H9 (cell line): Measurements from ENCODE around the gene PAAF1. TPM values are rescaled to one million over a fixed set of nuclear protein-coding genes. Genes with fewer than 3 reads are reported as not detected.

ENCODE experiments used
- DNase-seq: peaks from one replicate; pipeline ENCODE4 v3.0.0-alpha.2; 2017
- H2AFZ ChIP-seq: one replicate; pipeline ENCODE4 v1.6.1; 2013; ENCODE audit warnings: mild to moderate bottlenecking, low read length, control low read depth, moderate library complexity
- H2AK5ac ChIP-seq: 2 replicates; pipeline ENCODE4 v1.6.1; 2013; ENCODE audit warnings: low read length, control low read depth, mixed read lengths; ENCODE audit not compliant: insufficient read length
- H2BK120ac ChIP-seq: one replicate; pipeline ENCODE4 v1.6.1; 2013; ENCODE audit warnings: low read depth, mild to moderate bottlenecking, low read length, control low read depth, inconsistent platforms; ENCODE audit not compliant: poor library complexity, severe bottlenecking
- H2BK12ac ChIP-seq: 2 replicates; pipeline ENCODE4 v1.6.1; 2013; ENCODE audit warnings: low read length, control low read depth, mixed read lengths, low read depth; ENCODE audit not compliant: insufficient read length
- H2BK15ac ChIP-seq: 2 replicates; pipeline ENCODE4 v1.6.1; 2013; ENCODE audit warnings: low read depth, low read length, control low read depth
- H2BK20ac ChIP-seq: one replicate; pipeline ENCODE4 v1.6.1; 2013; ENCODE audit warnings: low read depth, mild to moderate bottlenecking, low read length, control low read depth, inconsistent platforms; ENCODE audit not compliant: poor library complexity, severe bottlenecking
- H2BK5ac ChIP-seq: 2 replicates; pipeline ENCODE4 v1.6.1; 2013; ENCODE audit warnings: low read length, control low read depth, mixed read lengths; ENCODE audit not compliant: insufficient read length
- H3K14ac ChIP-seq: 2 replicates; pipeline ENCODE4 v1.6.1; 2013; ENCODE audit warnings: low read length, control low read depth; ENCODE audit not compliant: insufficient read depth
- H3K18ac ChIP-seq: 2 replicates; pipeline ENCODE4 v1.6.1; 2013; ENCODE audit warnings: low read depth, mild to moderate bottlenecking, mixed read lengths, low read length, control low read depth; ENCODE audit not compliant: insufficient read length
- H3K23ac ChIP-seq: 2 replicates; pipeline ENCODE4 v1.6.1; 2013; ENCODE audit warnings: low read length, control low read depth, mixed read lengths, low read depth; ENCODE audit not compliant: insufficient read length
- H3K23me2 ChIP-seq: 2 replicates; pipeline ENCODE4 v1.6.1; 2013; ENCODE audit warnings: low read depth, mild to moderate bottlenecking, mixed read lengths, low read length, control low read depth; ENCODE audit not compliant: insufficient read length, poor library complexity, severe bottlenecking
- H3K27ac ChIP-seq: 2 replicates; pipeline ENCODE4 v1.5.1; 2013; ENCODE audit warnings: low read length, control low read depth, mixed read lengths, low read depth; ENCODE audit not compliant: insufficient read length
- H3K27me3 ChIP-seq: 2 replicates; pipeline ENCODE4 v1.6.1; 2013; ENCODE audit warnings: low read length, control low read depth, inconsistent platforms; ENCODE audit not compliant: insufficient read depth
- H3K4ac ChIP-seq: 2 replicates; pipeline ENCODE4 v1.6.1; 2013; ENCODE audit warnings: low read depth, mild to moderate bottlenecking, control low read depth, inconsistent platforms, low read length, moderate library complexity
- H3K4me1 ChIP-seq: 2 replicates; pipeline ENCODE4 v1.6.1; 2013; ENCODE audit warnings: low read length, control low read depth, inconsistent platforms; ENCODE audit not compliant: insufficient read depth
- H3K4me2 ChIP-seq: 2 replicates; pipeline ENCODE4 v1.6.1; 2013; ENCODE audit warnings: low read length, control low read depth, mixed read lengths; ENCODE audit not compliant: insufficient read length, insufficient read depth
- H3K56ac ChIP-seq: 2 replicates; pipeline ENCODE4 v1.6.1; 2013; ENCODE audit warnings: low read depth, mild to moderate bottlenecking, mixed read lengths, low read length, control low read depth; ENCODE audit not compliant: insufficient read length
- H3K79me1 ChIP-seq: 2 replicates; pipeline ENCODE4 v1.6.1; 2013; ENCODE audit warnings: low read depth, mild to moderate bottlenecking, moderate library complexity, low read length, control low read depth, inconsistent platforms; ENCODE audit not compliant: insufficient read depth, poor library complexity, severe bottlenecking
- H3K79me2 ChIP-seq: 2 replicates; pipeline ENCODE4 v1.6.1; 2013; ENCODE audit warnings: low read length, control low read depth, inconsistent platforms; ENCODE audit not compliant: insufficient read depth
- H3K9ac ChIP-seq: 2 replicates; pipeline ENCODE4 v1.6.1; 2013; ENCODE audit warnings: low read length, control low read depth, mixed read lengths; ENCODE audit not compliant: insufficient read length; ENCODE audit errors: extremely low read depth
- H3K9me3 ChIP-seq: one replicate; pipeline ENCODE4 v1.6.1; 2013; ENCODE audit warnings: low read depth, low read length, inconsistent platforms; ENCODE audit not compliant: control insufficient read depth
- H3T11ph ChIP-seq: one replicate; pipeline ENCODE4 v1.6.1; 2013; ENCODE audit warnings: mild to moderate bottlenecking, low read length, control low read depth, inconsistent platforms
- H4K20me1 ChIP-seq: one replicate; pipeline ENCODE4 v1.6.1; 2013; ENCODE audit not compliant: control insufficient read depth, insufficient read length, insufficient read depth
- H4K5ac ChIP-seq: 2 replicates; pipeline ENCODE4 v1.6.1; 2013; ENCODE audit warnings: low read depth, mild to moderate bottlenecking, mixed read lengths, low read length, control low read depth; ENCODE audit not compliant: insufficient read length
- H4K8ac ChIP-seq: replicated peaks from 2 replicates; pipeline ENCODE4 v1.6.1; 2013; ENCODE audit warnings: low read length, control low read depth, mixed read lengths, low read depth; ENCODE audit not compliant: insufficient read length
- H4K91ac ChIP-seq: 2 replicates; pipeline ENCODE4 v1.6.1; 2013; ENCODE audit warnings: low read depth, mild to moderate bottlenecking, moderate library complexity, mixed read lengths, low read length, control low read depth; ENCODE audit not compliant: insufficient read length
- H3K27ac Mint-ChIP-seq, 3 experiments: 2 replicates in 2 of 3; 3 replicates in 1 of 3; pipeline ENCODE4 v1.8.0; 2020 to 2021; ENCODE audit warnings: mixed read lengths in 3 of 3, mild to moderate bottlenecking in 1 of 3, moderate library complexity in 1 of 3
- H3K27me3 Mint-ChIP-seq: 2 replicates; pipeline ENCODE4 v1.8.0; 2021; ENCODE audit warnings: low read depth, mild to moderate bottlenecking, moderate library complexity, mixed read lengths
- H3K36me3 Mint-ChIP-seq, 3 experiments: 2 replicates in 2 of 3; 3 replicates in 1 of 3; pipeline ENCODE4 v1.8.0; 2020 to 2021; ENCODE audit warnings: low read depth in 3 of 3, mixed read lengths in 3 of 3; ENCODE audit not compliant: insufficient read depth in 1 of 3
- H3K4me1 Mint-ChIP-seq, 2 experiments: 2 replicates each; pipeline ENCODE4 v1.8.0; 2020; ENCODE audit warnings: mixed read lengths in 2 of 2
- H3K4me3 Mint-ChIP-seq, 2 experiments: 2 replicates in 1 of 2; 3 replicates in 1 of 2; pipeline ENCODE4 v1.8.0; 2020 to 2021; ENCODE audit warnings: mild to moderate bottlenecking in 2 of 2, mixed read lengths in 2 of 2, moderate library complexity in 1 of 2
- H3K9me3 Mint-ChIP-seq, 2 experiments: 2 replicates in 1 of 2; 3 replicates in 1 of 2; pipeline ENCODE4 v1.8.0; 2020; ENCODE audit warnings: mild to moderate bottlenecking in 2 of 2, mixed read lengths in 2 of 2, moderate library complexity in 1 of 2
- WGBS: extraction: QIAGEN DNeasy Blood & Tissue Kit; methylation state at CpG from one replicate; pipeline ENCODE4 v1.1.7; 2013; ENCODE audit warnings: missing lambda C conversion rate, low lambda C conversion rate, mixed read lengths; ENCODE audit not compliant: insufficient read length; ENCODE audit errors: extremely low coverage; 5-methylcytosine and 5-hydroxymethylcytosine counted together
- total RNA-seq: library from RNA; stranded (reverse); gene quantifications from 2 replicates; pipeline ENCODE4 v1.2.1, GENCODE V29; 2021
- TF ChIP-seq, protein P1 (sequence below): fragments of 200-600 bp; sonication (generic); conservative IDR thresholded peaks from 3 replicates; pipeline ENCODE4 v1.8.0; 2021; ENCODE audit warnings: antibody characterized with exemption, mild to moderate bottlenecking

Gene PAAF1
- total RNA-seq, 1 experiment from 2014 or later: 24.3 TPM

DNA sequence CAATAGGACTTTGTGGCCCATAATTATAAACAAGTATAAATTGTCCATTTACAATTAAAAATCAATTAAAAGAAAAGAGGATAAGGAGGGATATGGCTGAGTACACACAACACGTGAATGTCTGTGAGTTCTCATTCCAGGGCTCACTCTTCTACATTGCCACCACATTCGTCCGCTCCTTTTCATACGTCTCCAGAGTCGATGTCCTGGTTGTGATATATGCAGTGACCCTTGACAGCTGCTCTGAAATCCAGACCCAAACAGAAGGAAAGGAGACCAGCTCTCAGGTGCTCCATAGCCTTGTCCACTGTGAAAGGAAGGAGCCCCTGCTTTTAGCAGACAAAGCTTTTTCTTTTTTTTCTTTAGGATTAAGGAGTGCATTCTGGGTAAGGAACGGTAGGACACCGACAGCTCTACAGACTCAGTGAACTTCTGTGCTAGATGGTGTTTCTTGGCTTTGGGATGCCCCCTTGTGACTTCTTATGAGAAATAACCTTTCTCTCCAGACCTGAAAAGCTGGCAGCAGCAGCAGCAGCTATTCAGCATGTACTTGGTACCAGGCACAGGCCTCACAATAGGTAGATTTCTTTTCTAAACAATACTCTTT is 54.3 kb downstream of the PAAF1 start:
- Histone ChIP-seq H3T11ph (no peak overlapping the region), H4K5ac (no peak overlapping the region), H2BK20ac (no peak overlapping the region), H3K9ac (no peak overlapping the region), H2BK5ac (no peak overlapping the region), H3K18ac (no peak overlapping the region), H3K27ac (no peak overlapping the region), H3K56ac (no peak overlapping the region), H3K79me1 (no peaks in the 10 kb centered on the region), H3K4ac (no peak overlapping the region), H4K20me1 (no peaks in the 10 kb centered on the region), H3K4me1 (no peaks in the 10 kb centered on the region), H3K23ac (no peak overlapping the region), H2AK5ac (no peak overlapping the region), H2AFZ (no peak overlapping the region), H2BK120ac (no peak overlapping the region), H3K4me2 (no peak overlapping the region), H3K79me2 (no peaks in the 10 kb centered on the region), H3K9me3 (no peaks in the 10 kb centered on the region), H3K27me3 (no peaks in the 10 kb centered on the region), H3K14ac (no peak overlapping the region), H4K8ac (no peak overlapping the region), H2BK15ac (no peak overlapping the region), H3K23me2 (no peaks in the 10 kb centered on the region), H2BK12ac (no peak overlapping the region), H4K91ac (no peak overlapping the region)
- Mint-ChIP-seq H3K9me3 (peaks cover 0 to 2% of the 10 kb centered on the region in 2 experiments; a peak in 1 of 5 replicates), H3K27me3 (no peaks in the 10 kb centered on the region), H3K36me3 (peaks cover 16 to 36% (median 32%) of the 10 kb centered on the region in 3 experiments; a peak in 6 of 7 replicates), H3K4me3 (no peak overlapping the region), H3K4me1 (peaks cover 5 to 6% of the 10 kb centered on the region in 2 experiments), H3K27ac (peak overlapping the region; percentile 28 to 95 (median 75); a peak in 3 of 7 replicates)
- WGBS: no CpG with 5 or more reads among the region's 7 CpGs
- TF ChIP-seq, protein P1, sequence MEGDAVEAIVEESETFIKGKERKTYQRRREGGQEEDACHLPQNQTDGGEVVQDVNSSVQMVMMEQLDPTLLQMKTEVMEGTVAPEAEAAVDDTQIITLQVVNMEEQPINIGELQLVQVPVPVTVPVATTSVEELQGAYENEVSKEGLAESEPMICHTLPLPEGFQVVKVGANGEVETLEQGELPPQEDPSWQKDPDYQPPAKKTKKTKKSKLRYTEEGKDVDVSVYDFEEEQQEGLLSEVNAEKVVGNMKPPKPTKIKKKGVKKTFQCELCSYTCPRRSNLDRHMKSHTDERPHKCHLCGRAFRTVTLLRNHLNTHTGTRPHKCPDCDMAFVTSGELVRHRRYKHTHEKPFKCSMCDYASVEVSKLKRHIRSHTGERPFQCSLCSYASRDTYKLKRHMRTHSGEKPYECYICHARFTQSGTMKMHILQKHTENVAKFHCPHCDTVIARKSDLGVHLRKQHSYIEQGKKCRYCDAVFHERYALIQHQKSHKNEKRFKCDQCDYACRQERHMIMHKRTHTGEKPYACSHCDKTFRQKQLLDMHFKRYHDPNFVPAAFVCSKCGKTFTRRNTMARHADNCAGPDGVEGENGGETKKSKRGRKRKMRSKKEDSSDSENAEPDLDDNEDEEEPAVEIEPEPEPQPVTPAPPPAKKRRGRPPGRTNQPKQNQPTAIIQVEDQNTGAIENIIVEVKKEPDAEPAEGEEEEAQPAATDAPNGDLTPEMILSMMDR: peak; percentile 76
- peak; percentile 66 for DNase-seq
